HepG2 (cell line): ENCODE measurements around the gene HRG. TPM values are rescaled to one million over a fixed set of nuclear protein-coding genes. Genes with fewer than 3 reads are reported as not detected.

ENCODE experiments used
- ATAC-seq: fragments of 200-7000 bp; cut with Tn5 transposase; 3 replicates; pipeline ENCODE4 v1.9.1; 2020; ENCODE audit warnings: mild to moderate bottlenecking, moderate library complexity
- BruUV-seq: library from RNA; stranded (reverse); fragments of 400-500 nt; replicated peaks from 2 replicates; lab custom pipeline; 2021; lab: Mats Ljungman, UMichigan
- CTCF ChIA-PET: fragments of 300-600 bp; formaldehyde crosslinking; extraction: SDS; loops from one replicate; lab custom pipeline; 2021; ENCODE audit warnings: low total read pairs, inconsistent platforms, low intra/inter-chr PET ratio; lab: Yijun Ruan, JAX
- POLR2A ChIA-PET: fragments of 350-600 bp; sonication (Branson Sonifier 250); formaldehyde crosslinking; loops from one replicate; lab custom pipeline; 2020; ENCODE audit warnings: antibody characterized with exemption, inconsistent platforms; lab: Yijun Ruan, JAX
- DNase-seq: peaks from one replicate; pipeline ENCODE4 v3.0.0-alpha.2; 2015; ENCODE audit warnings: low spot score
- FAIRE-seq: peaks from 3 replicates; lab custom pipeline; 2011; peaks lifted over from hg19 to GRCh38; lab: Jason Lieb, UNC
- H2AFZ ChIP-seq: one replicate; pipeline ENCODE4 v1.6.1; 2011; ENCODE audit warnings: low read length, inconsistent platforms
- H3K27ac ChIP-seq: fragments of 300-600 bp; 3 replicates; pipeline ENCODE4 v1.8.0; 2011; ENCODE audit warnings: mixed run types, mild to moderate bottlenecking, mixed read lengths, low read length, inconsistent platforms; ENCODE audit not compliant: insufficient read depth; ENCODE audit errors: extremely low read length
- H3K27me3 ChIP-seq, 2 experiments: fragments of 200-600 bp in 1 of 2; 2 replicates in 1 of 2; 3 replicates in 1 of 2; pipeline versions ENCODE4 v1.6.0 to v1.8.0; 2011; ENCODE audit warnings: low read length in 2 of 2, mild to moderate bottlenecking in 2 of 2, moderate library complexity in 2 of 2, inconsistent platforms in 1 of 2; ENCODE audit not compliant: insufficient read depth in 2 of 2, control insufficient read depth in 1 of 2
- H3K36me3 ChIP-seq, 2 experiments: fragments of 200-600 bp in 1 of 2; replicated peaks in 1 of 2; 2 replicates in 1 of 2; 3 replicates in 1 of 2; pipeline versions ENCODE4 v1.5.1 to v1.8.0; 2011; ENCODE audit warnings: low read length in 2 of 2, inconsistent platforms in 1 of 2; ENCODE audit not compliant: insufficient read depth in 2 of 2, control insufficient read depth in 1 of 2
- H3K4me1 ChIP-seq: 2 replicates; pipeline ENCODE4 v1.5.1; 2012; ENCODE audit warnings: low read length, inconsistent platforms; ENCODE audit not compliant: insufficient read depth
- H3K4me2 ChIP-seq: 2 replicates; pipeline ENCODE4 v1.6.0; 2011; ENCODE audit warnings: low read depth, low read length, inconsistent platforms
- H3K4me3 ChIP-seq, 3 experiments: fragments of 200-600 bp in 1 of 3; sonication (generic), shearing (Covaris generic) in 1 of 3; replicated peaks in 1 of 3; 2 replicates each; pipeline ENCODE4 v1.5.1; 2011 to 2016; ENCODE audit warnings: low read length in 3 of 3, inconsistent platforms in 2 of 3, low read depth in 2 of 3, mild to moderate bottlenecking in 2 of 3, control low read depth in 1 of 3, mixed read lengths in 1 of 3; ENCODE audit not compliant: insufficient read depth in 1 of 3
- H3K79me2 ChIP-seq: one replicate; pipeline ENCODE4 v1.6.1; 2011; ENCODE audit warnings: low read length, inconsistent platforms; ENCODE audit not compliant: insufficient read depth
- H3K9ac ChIP-seq: 2 replicates; pipeline ENCODE4 v1.6.0; 2011; ENCODE audit warnings: mild to moderate bottlenecking, low read depth, low read length, inconsistent platforms; ENCODE audit not compliant: insufficient read depth
- H3K9me3 ChIP-seq: 2 replicates; pipeline ENCODE4 v1.5.1; 2012; ENCODE audit warnings: mild to moderate bottlenecking, low read length
- H4K20me1 ChIP-seq: 2 replicates; pipeline ENCODE4 v1.6.0; 2011; ENCODE audit warnings: inconsistent platforms, mild to moderate bottlenecking, low read length, moderate library complexity; ENCODE audit not compliant: insufficient read depth
- FOSL1 ChIP-seq: sonication (generic); formaldehyde crosslinking; IDR thresholded peaks from 2 replicates; pipeline ENCODE4 v1.9.0; 2021; ENCODE audit warnings: missing genetic modification reagents, borderline replicate concordance
- MYPOP ChIP-seq: sonication (generic); formaldehyde crosslinking; IDR thresholded peaks from 2 replicates; pipeline ENCODE4 v1.8.1; 2023; ENCODE audit warnings: mild to moderate bottlenecking, moderate library complexity, missing genetic modification reagents
- PRPF4 ChIP-seq: fragments of 200-400 bp; formaldehyde crosslinking; IDR thresholded peaks from 2 replicates; pipeline ENCODE4 v1.6.1; 2016; ENCODE audit warnings: low read length, low read depth; ENCODE audit not compliant: poor library complexity, severe bottlenecking
- SNAPC5 ChIP-seq: sonication (generic); formaldehyde crosslinking; IDR thresholded peaks from 2 replicates; pipeline ENCODE4 v1.8.1; 2023; ENCODE audit warnings: mild to moderate bottlenecking, missing genetic modification reagents, borderline replicate concordance
- SRSF1 ChIP-seq: fragments of 200-400 bp; formaldehyde crosslinking; optimal IDR thresholded peaks from 2 replicates; pipeline ENCODE3; 2017; ENCODE audit warnings: mild to moderate bottlenecking, low read depth, low read length, moderate library complexity
- TAF15 ChIP-seq: fragments of 200-400 bp; formaldehyde crosslinking; IDR thresholded peaks from one replicate; pipeline ENCODE4 v1.6.1; 2018; ENCODE audit warnings: mild to moderate bottlenecking, low read depth, low read length; ENCODE audit not compliant: poor library complexity, severe bottlenecking
- ZNF101 ChIP-seq: sonication (generic); formaldehyde crosslinking; IDR thresholded peaks from 2 replicates; pipeline ENCODE4 v1.4.0; 2020; ENCODE audit warnings: mild to moderate bottlenecking, low read depth, missing genetic modification reagents, borderline replicate concordance
- ZNF326 ChIP-seq: sonication (generic); formaldehyde crosslinking; IDR thresholded peaks from 2 replicates; pipeline ENCODE4 v1.4.0; 2020; ENCODE audit warnings: missing genetic modification reagents, borderline replicate concordance
- ZNF343 ChIP-seq: sonication (generic); formaldehyde crosslinking; IDR thresholded peaks from 2 replicates; pipeline ENCODE4 v1.4.0; 2020; ENCODE audit warnings: mild to moderate bottlenecking, missing genetic modification reagents
- ZNF543 ChIP-seq: sonication (generic); formaldehyde crosslinking; IDR thresholded peaks from 2 replicates; pipeline ENCODE4 v1.4.0; 2020; ENCODE audit warnings: mild to moderate bottlenecking, missing genetic modification reagents
- ZNF577 ChIP-seq: sonication (generic); formaldehyde crosslinking; IDR thresholded peaks from 2 replicates; pipeline ENCODE4 v1.4.0; 2020; ENCODE audit warnings: mild to moderate bottlenecking, low read depth, missing genetic modification reagents, borderline replicate concordance
- ZNF878 ChIP-seq: sonication (generic); formaldehyde crosslinking; IDR thresholded peaks from 2 replicates; pipeline ENCODE4 v1.8.1; 2023; ENCODE audit warnings: mild to moderate bottlenecking, missing genetic modification reagents, moderate library complexity
- WGBS: methylation state at CpG from one replicate; pipeline ENCODE4 v1.1.6; 2017; ENCODE audit warnings: low lambda C conversion rate; 5-methylcytosine and 5-hydroxymethylcytosine counted together
- in situ Hi-C: cut with HindIII; loops from 2 replicates; pipeline ENCODE4 v1.10.0; 2017; ENCODE audit warnings: low pct_unique_long_range_greater_than_20kb; ENCODE audit not compliant: extremely low pct_ligation_motif_present
- intact Hi-C: fragments of 100-400 bp; cut with micrococcal nuclease; formaldehyde crosslinking; loops from one replicate; pipeline ENCODE4 v1.10.0; 2022; ENCODE audit not compliant: unreplicated experiment
- polyA plus RNA-seq, 8 experiments: library from polyadenylated mRNA; depleted of rRNA in 3 of 8; stranded (reverse) in 7 of 8; unstranded in 1 of 8; fragments of >200 nt; fragmentation: Illumina TruSeq in 4 of 8; extraction: Trizol in 4 of 8; gene quantifications; 2 replicates each; pipeline versions ENCODE4 v1.2.1 to v1.2.3, GENCODE V29; 2011 to 2016; ENCODE audit warnings: low read depth in 4 of 8, missing spikeins in 1 of 8, mixed read lengths in 1 of 8; ENCODE audit not compliant: insufficient read depth in 1 of 8
- total RNA-seq, 5 experiments: library from RNA; depleted of rRNA; stranded (reverse); fragments of >200 nt; fragmentation: Illumina TruSeq; extraction: Trizol; gene quantifications; 2 replicates each; pipeline ENCODE4 v1.2.3, GENCODE V29; 2016; ENCODE audit warnings: low read depth in 1 of 5
- TF ChIP-seq, protein P1 (sequence below), 2 experiments: fragments of 450-650 bp in 1 of 2; sonication (generic) in 1 of 2; formaldehyde crosslinking in 1 of 2; IDR thresholded peaks; 2 replicates each; pipeline versions ENCODE4 v1.6.1 to v1.8.0; 2016 to 2022; ENCODE audit warnings: antibody characterized with exemption in 1 of 2, mild to moderate bottlenecking in 1 of 2, missing genetic modification reagents in 1 of 2

Gene HRG
- total and polyA plus RNA-seq, 2 of the 13 experiments (the other 11 are each of a cell fraction or from before 2014, with no cell fraction given), result 0.09 to 0.11 TPM

- in situ Hi-C loops, result no loop called here
- H3K9ac ChIP-seq, result no peak overlapping the region
- peaks cover 52% of the 10 kb centered on the region for H3K4me1 ChIP-seq
- ChIA-PET CTCF (no interaction called here), POLR2A (interaction anchor here (1.0 to 1.6 kb wide), 2 partner anchors 9 to 112 kb away, joined by 3 to 7 read pairs; no protein-coding TSS in a partner anchor)
- no peaks in the 10 kb centered on the region for H3K36me3 ChIP-seq
- H3K27me3 ChIP-seq, result no peaks in the 10 kb centered on the region
- no peak overlapping the region for H2AFZ ChIP-seq
- DNase-seq (peak; percentile 92), FAIRE-seq (peak; percentile 88), ATAC-seq (peak; percentile 75)
- intact Hi-C loops, result no loop called here
- H3K4me2 ChIP-seq, result peak overlapping the region; percentile 36; the same call in 1 of the 2 replicates
- no TSS peak for BruUV-seq
- no peak overlapping the region for H3K4me3 ChIP-seq
- H4K20me1 ChIP-seq, result peaks cover 7% of the 10 kb centered on the region; the same call in 1 of the 2 replicates
- H3K9me3 ChIP-seq, result no peaks in the 10 kb centered on the region
- no peaks in the 10 kb centered on the region for H3K79me2 ChIP-seq
- peak overlapping the region; percentile 20 for H3K27ac ChIP-seq
- WGBS, result 21% methylated on average over 6 of the region's 6 CpGs
- TF ChIP-seq ZNF326 (CRISPR knock-in tag) (no peak), FOSL1 (CRISPR knock-in tag) (no peak), PRPF4 (no peak), MYPOP (CRISPR knock-in tag) (peak; percentile 87; the same call in 1 of the 2 replicates), ZNF543 (CRISPR knock-in tag) (no peak), ZNF878 (CRISPR knock-in tag) (peak; percentile 84), SNAPC5 (CRISPR knock-in tag) (no peak; the same call in 1 of the 2 replicates), ZNF343 (CRISPR knock-in tag) (no peak), ZNF101 (no peak), ZNF577 (no peak), SRSF1 (no peak), TAF15 (no peak)
- TF ChIP-seq, protein P1, sequence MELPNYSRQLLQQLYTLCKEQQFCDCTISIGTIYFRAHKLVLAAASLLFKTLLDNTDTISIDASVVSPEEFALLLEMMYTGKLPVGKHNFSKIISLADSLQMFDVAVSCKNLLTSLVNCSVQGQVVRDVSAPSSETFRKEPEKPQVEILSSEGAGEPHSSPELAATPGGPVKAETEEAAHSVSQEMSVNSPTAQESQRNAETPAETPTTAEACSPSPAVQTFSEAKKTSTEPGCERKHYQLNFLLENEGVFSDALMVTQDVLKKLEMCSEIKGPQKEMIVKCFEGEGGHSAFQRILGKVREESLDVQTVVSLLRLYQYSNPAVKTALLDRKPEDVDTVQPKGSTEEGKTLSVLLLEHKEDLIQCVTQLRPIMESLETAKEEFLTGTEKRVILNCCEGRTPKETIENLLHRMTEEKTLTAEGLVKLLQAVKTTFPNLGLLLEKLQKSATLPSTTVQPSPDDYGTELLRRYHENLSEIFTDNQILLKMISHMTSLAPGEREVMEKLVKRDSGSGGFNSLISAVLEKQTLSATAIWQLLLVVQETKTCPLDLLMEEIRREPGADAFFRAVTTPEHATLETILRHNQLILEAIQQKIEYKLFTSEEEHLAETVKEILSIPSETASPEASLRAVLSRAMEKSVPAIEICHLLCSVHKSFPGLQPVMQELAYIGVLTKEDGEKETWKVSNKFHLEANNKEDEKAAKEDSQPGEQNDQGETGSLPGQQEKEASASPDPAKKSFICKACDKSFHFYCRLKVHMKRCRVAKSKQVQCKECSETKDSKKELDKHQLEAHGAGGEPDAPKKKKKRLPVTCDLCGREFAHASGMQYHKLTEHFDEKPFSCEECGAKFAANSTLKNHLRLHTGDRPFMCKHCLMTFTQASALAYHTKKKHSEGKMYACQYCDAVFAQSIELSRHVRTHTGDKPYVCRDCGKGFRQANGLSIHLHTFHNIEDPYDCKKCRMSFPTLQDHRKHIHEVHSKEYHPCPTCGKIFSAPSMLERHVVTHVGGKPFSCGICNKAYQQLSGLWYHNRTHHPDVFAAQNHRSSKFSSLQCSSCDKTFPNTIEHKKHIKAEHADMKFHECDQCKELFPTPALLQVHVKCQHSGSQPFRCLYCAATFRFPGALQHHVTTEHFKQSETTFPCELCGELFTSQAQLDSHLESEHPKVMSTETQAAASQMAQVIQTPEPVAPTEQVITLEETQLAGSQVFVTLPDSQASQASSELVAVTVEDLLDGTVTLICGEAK (IDR thresholded peaks at IDR 0.05), result no peak
- TF ChIP-seq, protein P1 (CRISPR knock-in tag; IDR thresholded peaks at IDR 0.05), result no peak
Observed at GRCh38 chr3:186630950-186631641, 34.7 kb upstream of the HRG start.
